Stimulated activated CD4-positive, alpha-beta T cell treated with anti-CD3 and anti-CD28 coated beads, TNF-alpha, amount 100 ng/mL, for 1 hour (primary cell): ENCODE measurements around the gene CBY3.
A peak's percentile ranks its signal among the peaks of the same experiment; 100 is the strongest.
"Not testable (repeated sequence)": the region's sequence is repeated elsewhere in the genome, so short reads cannot be mapped to it uniquely, and the experiment has no call there.

Experiments used
- DNase-seq, 3 donors: peaks; one replicate each; pipeline ENCODE4 v3.0.0-alpha.2; 2020; ENCODE audit warnings: low read depth in 3 of 3, low spot score in 1 of 3

CBY3 gene

GRCh38 chr5:179680780-179681401 is at the start of gene CBY3:
CBY3 (minus strand) TSS chr5:179681034; CDS start chr5:179680918, 116 bp downstream.
- DNase-seq = no peak

GRCh38 chr5:179730356-179730755 is 49.5 kb upstream of the CBY3 start:
- DNase-seq = no peak

GRCh38 chr5:179729727-179730126 is 48.9 kb upstream of the CBY3 start:
- no peak for DNase-seq

GRCh38 chr5:179729303-179729702 is 48.5 kb upstream of the CBY3 start:
- no peak for DNase-seq

GRCh38 chr5:179727106-179727505 is 46.3 kb upstream of the CBY3 start:
- DNase-seq = no peak

GRCh38 chr5:179724163-179724562 is 43.3 kb upstream of the CBY3 start:
- DNase-seq = no peak

GRCh38 chr5:179720222-179720621 is 39.4 kb upstream of the CBY3 start:
- DNase-seq = no peak

- no peak for DNase-seq
Observed at GRCh38 chr5:179716286-179716685, 35.5 kb upstream of the CBY3 start.

GRCh38 chr5:179700401-179700918 is 19.6 kb upstream of the CBY3 start:
- DNase-seq = no peak

GRCh38 chr5:179699616-179700237 is 18.9 kb upstream of the CBY3 start:
- DNase-seq = no peak

GRCh38 chr5:179698935-179699615 is 18.2 kb upstream of the CBY3 start, which contains the start of gene CANX:
CANX (plus strand) TSS chr5:179698967; CDS start chr5:179705682, 6,715 bp downstream.
- DNase-seq = no peak

- DNase-seq = peak; percentile 94 to 97 (median 96)
Observed at GRCh38 chr5:179697993-179698934, 17.4 kb upstream of the CBY3 start.

- DNase-seq = not testable (repeated sequence)
Observed at GRCh38 chr5:179697543-179697942, 16.7 kb upstream of the CBY3 start.

- DNase-seq = no peak
Observed at GRCh38 chr5:179697108-179697507, 16.3 kb upstream of the CBY3 start.

GRCh38 chr5:179696603-179697002 is 15.8 kb upstream of the CBY3 start:
- no peak for DNase-seq

- no peak for DNase-seq
Observed at GRCh38 chr5:179694561-179694960, 13.7 kb upstream of the CBY3 start.

GRCh38 chr5:179689212-179689611 is 8.4 kb upstream of the CBY3 start:
- DNase-seq = not testable (repeated sequence)

GRCh38 chr5:179680014-179680779 is 637 bp downstream of the CBY3 start:
- no peak for DNase-seq

- DNase-seq = peak in 2 of 3 donors; percentile 17 to 48
Observed at GRCh38 chr5:179679014-179679674, 1.7 kb downstream of the CBY3 start.
